Spleen (tissue), 11 donors: ENCODE measurements around the gene PSMD7. TPM values are rescaled to one million over a fixed set of nuclear protein-coding genes. Genes with fewer than 3 reads are reported as not detected.

Experiments
- DNase-seq: peaks from one replicate; pipeline ENCODE4 v3.0.0-alpha.2; 2020
- H3K27ac ChIP-seq, 8 donors: fragments of 200-600 bp; sonication (generic) in 7 of 8; 1 replicate in 4 of 8; 2 replicates in 4 of 8; pipeline versions ENCODE4 v1.5.0 to v1.8.0; 2016 to 2021; ENCODE audit warnings: inconsistent platforms in 4 of 8, mild to moderate bottlenecking in 4 of 8, moderate library complexity in 1 of 8
- H3K27me3 ChIP-seq, 7 donors: fragments of 200-600 bp; sonication (generic) in 6 of 7; replicated peaks in 1 of 7; 1 replicate in 4 of 7; 2 replicates in 3 of 7; pipeline versions ENCODE4 v1.5.0 to v1.8.0; 2016 to 2021; ENCODE audit warnings: inconsistent platforms in 3 of 7, mild to moderate bottlenecking in 1 of 7
- H3K36me3 ChIP-seq, 6 donors: fragments of 200-600 bp; sonication (generic) in 5 of 6; 1 replicate in 4 of 6; 2 replicates in 2 of 6; pipeline versions ENCODE4 v1.5.0 to v1.8.0; 2016 to 2021; ENCODE audit warnings: inconsistent platforms in 2 of 6
- H3K4me1 ChIP-seq, 6 donors: fragments of 200-600 bp; sonication (generic) in 5 of 6; 1 replicate in 3 of 6; 2 replicates in 3 of 6; pipeline versions ENCODE4 v1.5.0 to v1.8.0; 2016 to 2021; ENCODE audit warnings: inconsistent platforms in 3 of 6
- H3K4me3 ChIP-seq, 8 donors: fragments of 200-600 bp; sonication (generic) in 7 of 8; 1 replicate in 4 of 8; 2 replicates in 4 of 8; pipeline versions ENCODE4 v1.5.0 to v1.8.0; 2016 to 2021; ENCODE audit warnings: inconsistent platforms in 4 of 8, mild to moderate bottlenecking in 4 of 8, moderate library complexity in 2 of 8
- H3K9me3 ChIP-seq, 8 donors: fragments of 200-600 bp; sonication (generic) in 7 of 8; 1 replicate in 4 of 8; 2 replicates in 4 of 8; pipeline versions ENCODE4 v1.5.0 to v1.8.0; 2016 to 2021; ENCODE audit warnings: inconsistent platforms in 4 of 8
- CTCF ChIP-seq, 11 experiments: fragments of 200-600 bp in 7 of 11; fragments of 450-650 bp in 4 of 11; sonication (generic) in 4 of 11; IDR thresholded peaks in 8 of 11; conservative IDR thresholded peaks in 3 of 11; 1 replicate in 7 of 11; 2 replicates in 4 of 11; pipeline versions ENCODE4 v1.4.0 to v1.8.0; 2016 to 2021; ENCODE audit warnings: antibody characterized with exemption in 11 of 11, inconsistent platforms in 4 of 11, mild to moderate bottlenecking in 1 of 11
- POLR2A ChIP-seq, 3 donors: fragments of 450-650 bp; IDR thresholded peaks; one replicate each; pipeline ENCODE4 v1.5.1; 2017; ENCODE audit warnings: antibody characterized with exemption in 3 of 3, mild to moderate bottlenecking in 1 of 3
- POLR2AphosphoS5 ChIP-seq, 3 donors: sonication (generic); formaldehyde crosslinking; IDR thresholded peaks; one replicate each; pipeline ENCODE4 v1.5.1; 2017; ENCODE audit warnings: antibody characterized with exemption in 3 of 3
- WGBS, 5 donors: extraction: QIAGEN DNeasy Blood & Tissue Kit in 3 of 5; methylation state at CpG; one replicate each; pipeline versions ENCODE4 v1.1.5 to v1.1.7; 2013 to 2018; 5-methylcytosine and 5-hydroxymethylcytosine counted together
- intact Hi-C: fragments of 100-400 bp; cut with DNase I; formaldehyde crosslinking; loops from one replicate; pipeline ENCODE4 v1.15.0; 2023; ENCODE audit warnings: low total_unique reads
- polyA plus RNA-seq, 3 donors: library from polyadenylated mRNA; stranded (reverse); fragments of 200-250 nt; gene quantifications; one replicate each; pipeline ENCODE4 v1.2.1, GENCODE V29; 2013
- total RNA-seq, 7 donors: library from RNA; depleted of rRNA in 3 of 7; stranded (reverse); fragments of >200 nt in 3 of 7; fragmentation: NEBNext Ultra II Directional in 4 of 7; extraction: Animal tissue kit (Norgen Biotek cat#: 25700) in 4 of 7; gene quantifications; one replicate each; pipeline versions ENCODE4 v1.1.0 to v1.2.1, GENCODE V29; 2016 to 2021
- donor health status: healthy with polysubstance abuse.
- donor health status: DM: no; HTN: no; CAD: no; lungs with moderate emphysema.
- donor health status: DM: no; HTN: no; CAD: no.
- donor health status: Bipolar disorder and iron deficiency.
- donor health status: healthy.
- donor health status: DM: no; HTN: no; CAD: no.
- donor health status: DM: yes; HTN: yes; CAD: no.

PSMD7 gene
- total and polyA plus RNA-seq, 10 donors: 40.5 to 61.1 (median 48.9) TPM

- H3K36me3 ChIP-seq: no peaks in the 10 kb centered on the region
Observed at GRCh38 chr16:74291176-74291575, 5.4 kb upstream of the PSMD7 start.

GRCh38 chr16:74291577-74292208 lies 4.9 kb upstream of the PSMD7 start:
- Histone ChIP-seq H3K27ac (no peak overlapping the region), H3K4me1 (peaks cover 8 to 17% (median 11%) of the 10 kb centered on the region in 6 donors), H3K4me3 (no peak overlapping the region), H3K9me3 (peaks cover 0 to 12% (median 10%) of the 10 kb centered on the region in 8 donors), H3K36me3 (no peaks in the 10 kb centered on the region), H3K27me3 (no peaks in the 10 kb centered on the region)
- no peak for DNase-seq
- TF ChIP-seq POLR2AphosphoS5 (IDR thresholded peaks at IDR 0.05) (no peak), POLR2A (IDR thresholded peaks at IDR 0.05) (no peak), CTCF (IDR thresholded peaks at IDR 0.05 in 8 of 11, conservative IDR thresholded peaks at IDR 0.05 in 3 of 11) (no peak)
- 89 to 100% (median 94%) methylated on average over 1 of the region's 1 CpG for WGBS, 5 donors
- intact Hi-C loops: no loop called here

More at GRCh38 chr16:74291176-74291575, 5.4 kb upstream of the PSMD7 start:
- H3K27me3 ChIP-seq: no peaks in the 10 kb centered on the region
- DNase-seq: no peak
- TF ChIP-seq POLR2AphosphoS5 (IDR thresholded peaks at IDR 0.05) (no peak), CTCF (IDR thresholded peaks at IDR 0.05 in 8 of 11, conservative IDR thresholded peaks at IDR 0.05 in 3 of 11) (no peak), POLR2A (IDR thresholded peaks at IDR 0.05) (no peak)
- H3K4me3 ChIP-seq: no peak overlapping the region
- intact Hi-C loops: no loop called here
- H3K4me1 ChIP-seq: peaks cover 8 to 17% (median 11%) of the 10 kb centered on the region in 6 donors
- H3K9me3 ChIP-seq: peaks cover 0 to 12% (median 10%) of the 10 kb centered on the region in 8 donors
- WGBS, 5 donors: 90 to 98% (median 93%) methylated on average over 5 of the region's 5 CpGs
- no peak overlapping the region for H3K27ac ChIP-seq

GRCh38 chr16:74296104-74296431 lies 546 bp upstream of the PSMD7 start:
- Histone ChIP-seq H3K4me3 (peak overlapping the region; percentile 75 to 99 (median 92)), H3K4me1 (peaks cover 18 to 55% (median 39%) of the 10 kb centered on the region in 6 donors), H3K9me3 (peaks cover 0 to 10% (median 9%) of the 10 kb centered on the region in 8 donors), H3K27ac (peak overlapping the region; percentile 87 to 98 (median 96)), H3K27me3 (no peaks in the 10 kb centered on the region), H3K36me3 (peaks cover 0 to 31% (median 19%) of the 10 kb centered on the region in 6 donors)
- no peak for TF ChIP-seq POLR2AphosphoS5 (IDR thresholded peaks at IDR 0.05)
- no peak for TF ChIP-seq CTCF (IDR thresholded peaks at IDR 0.05 in 8 of 11, conservative IDR thresholded peaks at IDR 0.05 in 3 of 11)
- TF ChIP-seq POLR2A (IDR thresholded peaks at IDR 0.05): no peak
- intact Hi-C loops: no loop called here
- WGBS, 5 donors: 0 to 3% (median 1%) methylated on average over 9 of the region's 9 CpGs
- no peak for DNase-seq

- intact Hi-C loops: no loop called here
- peaks cover 0 to 42% (median 30%) of the 10 kb centered on the region in 6 donors for H3K36me3 ChIP-seq
- peaks cover 18 to 59% (median 39%) of the 10 kb centered on the region in 6 donors for H3K4me1 ChIP-seq
- TF ChIP-seq POLR2AphosphoS5 (IDR thresholded peaks at IDR 0.05) (no peak), CTCF (IDR thresholded peaks at IDR 0.05 in 8 of 11, conservative IDR thresholded peaks at IDR 0.05 in 3 of 11) (no peak), POLR2A (IDR thresholded peaks at IDR 0.05) (no peak)
- peak overlapping the region; percentile 75 to 99 (median 92) for H3K4me3 ChIP-seq
- H3K27ac ChIP-seq: peak overlapping the region; percentile 87 to 98 (median 96)
- no peaks in the 10 kb centered on the region for H3K9me3 ChIP-seq
- WGBS, 5 donors: 0 to 1% (median 1%) methylated on average over 27 of the region's 27 CpGs
- no peaks in the 10 kb centered on the region for H3K27me3 ChIP-seq
- DNase-seq: no peak
Observed at GRCh38 chr16:74297145-74297665, 591 bp downstream of the PSMD7 start.
